ENCODE measurements around the gene FAAH. TPM values are rescaled to one million over a fixed set of nuclear protein-coding genes. Genes with fewer than 3 reads are reported as not detected.

The FAAH gene
- total RNA-seq, 1 experiment from 2014 or later: 25.9 TPM

- Histone ChIP-seq H3K36me3 (ENCODE audit: control insufficient read depth, insufficient read depth, low read length) (no peaks in the 10 kb centered on the region), H3K4me1 (ENCODE audit: control insufficient read depth, insufficient read depth, low read length) (no peaks in the 10 kb centered on the region), H3K4me3 (ENCODE audit: low read depth in 2 of 2, low read length in 2 of 2) (no peak overlapping the region), H3K27ac (ENCODE audit: low read length) (no peak overlapping the region), H3K9me3 (ENCODE audit: control insufficient read depth, insufficient read depth, low read depth, low read length) (no peaks in the 10 kb centered on the region), H3K27me3 (ENCODE audit: control insufficient read depth, insufficient read depth, low read length) (no peaks in the 10 kb centered on the region)
- ChIA-PET CTCF (no interaction called here), POLR2A (no interaction called here)
- no peak for DNase-seq (ENCODE audit: low read depth, low spot score)
- BruUV-seq (replicated peaks): no TSS peak
- intact Hi-C loops (cut with micrococcal nuclease; ENCODE audit: unreplicated experiment): no loop called here
- TF ChIP-seq, protein P1, sequence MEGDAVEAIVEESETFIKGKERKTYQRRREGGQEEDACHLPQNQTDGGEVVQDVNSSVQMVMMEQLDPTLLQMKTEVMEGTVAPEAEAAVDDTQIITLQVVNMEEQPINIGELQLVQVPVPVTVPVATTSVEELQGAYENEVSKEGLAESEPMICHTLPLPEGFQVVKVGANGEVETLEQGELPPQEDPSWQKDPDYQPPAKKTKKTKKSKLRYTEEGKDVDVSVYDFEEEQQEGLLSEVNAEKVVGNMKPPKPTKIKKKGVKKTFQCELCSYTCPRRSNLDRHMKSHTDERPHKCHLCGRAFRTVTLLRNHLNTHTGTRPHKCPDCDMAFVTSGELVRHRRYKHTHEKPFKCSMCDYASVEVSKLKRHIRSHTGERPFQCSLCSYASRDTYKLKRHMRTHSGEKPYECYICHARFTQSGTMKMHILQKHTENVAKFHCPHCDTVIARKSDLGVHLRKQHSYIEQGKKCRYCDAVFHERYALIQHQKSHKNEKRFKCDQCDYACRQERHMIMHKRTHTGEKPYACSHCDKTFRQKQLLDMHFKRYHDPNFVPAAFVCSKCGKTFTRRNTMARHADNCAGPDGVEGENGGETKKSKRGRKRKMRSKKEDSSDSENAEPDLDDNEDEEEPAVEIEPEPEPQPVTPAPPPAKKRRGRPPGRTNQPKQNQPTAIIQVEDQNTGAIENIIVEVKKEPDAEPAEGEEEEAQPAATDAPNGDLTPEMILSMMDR (IDR thresholded peaks at IDR 0.05): no peak
- TF ChIP-seq SIN3A (IDR thresholded peaks at IDR 0.05; ENCODE audit: borderline replicate concordance, insufficient read depth, low read depth, low read length) (no peak), POLR2AphosphoS5 (IDR thresholded peaks at IDR 0.05; ENCODE audit: low read depth, low read length) (no peak), TCF7L2 (IDR thresholded peaks at IDR 0.05; ENCODE audit: low read depth, low read length) (no peak), REST (IDR thresholded peaks at IDR 0.05; ENCODE audit: insufficient read depth in 1 of 2, low read depth in 2 of 2, low read length in 1 of 2) (no peak)
- in situ Hi-C loops (cut with HindIII; ENCODE audit: low pct_unique_long_range_greater_than_20kb, low sequenced_read_pairs): no loop called here
- ATAC-seq: no peak
Measured at GRCh38 chr1:46368791-46369190, 25.3 kb upstream of the FAAH start.

- intact Hi-C loops (cut with micrococcal nuclease; ENCODE audit: unreplicated experiment): no loop called here
- Histone ChIP-seq H3K4me3 (ENCODE audit: low read depth in 2 of 2, low read length in 2 of 2) (no peak overlapping the region), H3K9me3 (ENCODE audit: control insufficient read depth, insufficient read depth, low read depth, low read length) (no peaks in the 10 kb centered on the region), H3K36me3 (ENCODE audit: control insufficient read depth, insufficient read depth, low read length) (no peaks in the 10 kb centered on the region), H3K4me1 (ENCODE audit: control insufficient read depth, insufficient read depth, low read length) (no peaks in the 10 kb centered on the region), H3K27me3 (ENCODE audit: control insufficient read depth, insufficient read depth, low read length) (no peaks in the 10 kb centered on the region), H3K27ac (ENCODE audit: low read length) (no peak overlapping the region)
- BruUV-seq (replicated peaks): TSS peak; percentile 23
- POLR2A ChIA-PET: interaction anchor here (0.7 kb wide), 1 partner anchor 25 kb away, joined by 3 read pairs; no protein-coding TSS in a partner anchor
- TF ChIP-seq POLR2AphosphoS5 (IDR thresholded peaks at IDR 0.05; ENCODE audit: low read depth, low read length): no peak
- TF ChIP-seq, protein P1 (IDR thresholded peaks at IDR 0.05): no peak
- TF ChIP-seq REST (IDR thresholded peaks at IDR 0.05; ENCODE audit: insufficient read depth in 1 of 2, low read depth in 2 of 2, low read length in 1 of 2): no peak
- no peak for TF ChIP-seq SIN3A (IDR thresholded peaks at IDR 0.05; ENCODE audit: borderline replicate concordance, insufficient read depth, low read depth, low read length)
- ATAC-seq (no peak), DNase-seq (ENCODE audit: low read depth, low spot score) (no peak)
- CTCF ChIA-PET: no interaction called here
- in situ Hi-C loops (cut with HindIII; ENCODE audit: low pct_unique_long_range_greater_than_20kb, low sequenced_read_pairs): no loop called here
Measured at GRCh38 chr1:46369542-46370213, 24.4 kb upstream of the FAAH start.

Data from Panc1 (cell line).